IMR-90 (cell line): ENCODE measurements around the gene TAS2R9.

Experiments used
- CEBPB ChIP-seq: IDR thresholded peaks from 2 replicates; pipeline ENCODE4 v1.6.1; 2012; ENCODE audit warnings: low read depth, low read length, improper control_type of control experiment
- CTCF ChIP-seq: conservative IDR thresholded peaks from 2 replicates; pipeline ENCODE4 v1.5.1; 2012; ENCODE audit warnings: mild to moderate bottlenecking, low read depth, low read length, improper control_type of control experiment
- POLR2A ChIP-seq: IDR thresholded peaks from 2 replicates; pipeline ENCODE4 v1.6.1; 2012; ENCODE audit warnings: mild to moderate bottlenecking, low read depth, low read length
- SMC3 ChIP-seq: fragments of 150-350 bp; IDR thresholded peaks from 2 replicates; pipeline ENCODE4 v1.6.1; 2016; ENCODE audit warnings: low read depth, mild to moderate bottlenecking, antibody characterized with exemption, low read length, moderate library complexity

- no peak for TF ChIP-seq SMC3
- no peak for TF ChIP-seq POLR2A
- no peak for TF ChIP-seq CEBPB
- no peak for TF ChIP-seq CTCF
Observed at GRCh38 chr12:10853776-10854175, 43.8 kb upstream of the TAS2R9 start.
